Trophoblast cell (in vitro differentiated cells and primary cell): ENCODE data around the gene KL.

Source experiments
- DNase-seq, 2 donors: peaks; one replicate each; pipeline ENCODE4 v3.0.0-alpha.2; 2016
- H2AFZ ChIP-seq: 2 replicates; pipeline ENCODE4 v1.6.1; 2013; ENCODE audit warnings: low read length, moderate library complexity, mild to moderate bottlenecking; ENCODE audit not compliant: insufficient read depth, poor library complexity
- H2AK5ac ChIP-seq: 2 replicates; pipeline ENCODE4 v1.6.1; 2013; ENCODE audit warnings: mild to moderate bottlenecking, low read length
- H2BK120ac ChIP-seq: 2 replicates; pipeline ENCODE4 v1.6.1; 2013; ENCODE audit warnings: low read length, mild to moderate bottlenecking, moderate library complexity; ENCODE audit not compliant: insufficient read depth, poor library complexity
- H2BK12ac ChIP-seq: 2 replicates; pipeline ENCODE4 v1.6.1; 2013; ENCODE audit warnings: mild to moderate bottlenecking, low read length, moderate library complexity
- H2BK5ac ChIP-seq: 2 replicates; pipeline ENCODE4 v1.6.1; 2013; ENCODE audit warnings: low read length, low read depth, moderate library complexity, mild to moderate bottlenecking; ENCODE audit not compliant: poor library complexity
- H3K14ac ChIP-seq: 2 replicates; pipeline ENCODE4 v1.6.1; 2013; ENCODE audit warnings: mild to moderate bottlenecking, low read length
- H3K18ac ChIP-seq: 2 replicates; pipeline ENCODE4 v1.6.1; 2013; ENCODE audit warnings: mild to moderate bottlenecking, low read length
- H3K23ac ChIP-seq: 2 replicates; pipeline ENCODE4 v1.6.1; 2013; ENCODE audit warnings: low read length
- H3K27ac ChIP-seq: 2 replicates; pipeline ENCODE4 v1.5.1; 2013; ENCODE audit warnings: low read depth, mild to moderate bottlenecking, inconsistent platforms, low read length, moderate library complexity
- H3K27me3 ChIP-seq: 2 replicates; pipeline ENCODE4 v1.6.1; 2013; ENCODE audit warnings: inconsistent platforms, mild to moderate bottlenecking, low read length, moderate library complexity; ENCODE audit not compliant: insufficient read depth
- H3K36me3 ChIP-seq, 2 experiments: 1 replicate in 1 of 2; 2 replicates in 1 of 2; pipeline ENCODE4 v1.6.1; 2013; ENCODE audit warnings: low read length in 2 of 2, mild to moderate bottlenecking in 2 of 2, moderate library complexity in 1 of 2; ENCODE audit not compliant: insufficient read depth in 2 of 2, control insufficient read depth in 1 of 2
- H3K4ac ChIP-seq: 2 replicates; pipeline ENCODE4 v1.6.1; 2013; ENCODE audit warnings: low read depth, mild to moderate bottlenecking, low read length, moderate library complexity
- H3K4me1 ChIP-seq, 2 experiments: 1 replicate in 1 of 2; 2 replicates in 1 of 2; pipeline ENCODE4 v1.6.1; 2013; ENCODE audit warnings: low read length in 2 of 2, mild to moderate bottlenecking in 2 of 2, moderate library complexity in 1 of 2; ENCODE audit not compliant: insufficient read depth in 2 of 2, control insufficient read depth in 1 of 2
- H3K4me2 ChIP-seq: 2 replicates; pipeline ENCODE4 v1.6.1; 2013; ENCODE audit warnings: inconsistent platforms, mild to moderate bottlenecking, low read length, moderate library complexity
- H3K4me3 ChIP-seq: 2 replicates; pipeline ENCODE4 v1.5.1; 2013; ENCODE audit warnings: mild to moderate bottlenecking, low read depth, low read length, inconsistent platforms
- H3K79me1 ChIP-seq: one replicate; pipeline ENCODE4 v1.6.1; 2013; ENCODE audit warnings: low read length
- H3K79me2 ChIP-seq: 2 replicates; pipeline ENCODE4 v1.6.1; 2013; ENCODE audit warnings: low read length, mild to moderate bottlenecking; ENCODE audit not compliant: control insufficient read depth, insufficient read depth, poor library complexity
- H3K9ac ChIP-seq: 2 replicates; pipeline ENCODE4 v1.6.1; 2013; ENCODE audit warnings: mild to moderate bottlenecking, low read length
- H3K9me3 ChIP-seq: 2 replicates; pipeline ENCODE4 v1.6.1; 2013; ENCODE audit warnings: low read depth, mild to moderate bottlenecking, control low read depth, inconsistent platforms, low read length; ENCODE audit not compliant: insufficient read depth
- H4K12ac ChIP-seq: 2 replicates; pipeline ENCODE4 v1.6.1; 2013; ENCODE audit warnings: low read depth, mild to moderate bottlenecking, low read length, moderate library complexity
- H4K8ac ChIP-seq: 2 replicates; pipeline ENCODE4 v1.6.1; 2013; ENCODE audit warnings: low read depth, mild to moderate bottlenecking, low read length, moderate library complexity
- H4K91ac ChIP-seq: one replicate; pipeline ENCODE4 v1.6.1; 2013; ENCODE audit warnings: low read depth, mild to moderate bottlenecking, low read length, moderate library complexity
- WGBS: extraction: QIAGEN DNeasy Blood & Tissue Kit; methylation state at CpG from one replicate; pipeline ENCODE4 v1.1.7; 2013; ENCODE audit warnings: missing lambda C conversion rate; ENCODE audit not compliant: insufficient read length, insufficient coverage; ENCODE audit errors: extremely low coverage; 5-methylcytosine and 5-hydroxymethylcytosine counted together

Gene KL

DNA sequence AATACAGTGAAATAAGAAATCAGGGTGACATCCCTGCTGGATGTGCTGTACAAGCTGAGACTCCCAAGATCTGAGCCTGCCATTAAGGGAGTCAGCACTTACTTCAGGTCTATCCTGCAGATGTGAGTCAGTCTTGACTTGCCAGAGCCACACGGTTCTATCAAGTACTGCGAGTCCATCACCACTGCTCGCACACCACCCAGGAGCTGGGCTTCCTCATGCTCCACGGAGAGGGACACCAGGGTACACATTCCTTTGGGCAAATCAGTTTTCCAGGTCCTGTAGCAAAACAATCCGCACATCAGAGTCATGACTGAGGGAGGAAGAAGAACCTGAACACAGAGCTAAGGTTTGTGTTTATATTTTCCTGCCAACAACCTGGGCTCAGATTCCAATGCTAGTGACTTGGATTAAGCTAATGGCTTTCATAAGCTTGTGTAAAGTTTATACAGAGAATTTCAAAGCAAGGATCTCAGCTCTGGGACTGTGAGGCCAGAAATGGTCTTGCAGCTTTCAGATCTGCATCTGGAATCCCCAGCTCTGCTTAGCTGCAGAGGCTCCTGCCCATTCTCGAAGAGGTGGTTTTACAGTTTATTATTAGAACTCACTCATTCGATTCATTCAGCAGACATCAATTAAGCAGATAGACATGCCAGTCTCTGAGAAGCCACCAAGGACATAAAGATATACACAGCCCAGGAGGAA is 90.6 kb downstream of the KL start:
- Histone ChIP-seq H3K36me3 (peaks cover 11 to 23% of the 10 kb centered on the region in 2 experiments), H2AFZ (no peak overlapping the region), H2AK5ac (no peak overlapping the region), H2BK120ac (no peak overlapping the region), H3K9me3 (no peaks in the 10 kb centered on the region), H4K8ac (no peak overlapping the region), H2BK5ac (no peak overlapping the region), H3K23ac (no peak overlapping the region), H3K4me3 (no peak overlapping the region), H3K4me1 (no peaks in the 10 kb centered on the region), H2BK12ac (no peak overlapping the region), H4K12ac (no peak overlapping the region), H3K79me2 (no peaks in the 10 kb centered on the region), H3K18ac (no peak overlapping the region), H3K9ac (no peak overlapping the region), H3K4ac (no peak overlapping the region), H3K79me1 (no peaks in the 10 kb centered on the region), H3K14ac (no peak overlapping the region), H3K27me3 (no peaks in the 10 kb centered on the region), H4K91ac (no peak overlapping the region), H3K27ac (no peak overlapping the region), H3K4me2 (no peak overlapping the region)
- no peak for DNase-seq
- WGBS = no CpG with 5 or more reads among the region's 7 CpGs

DNA sequence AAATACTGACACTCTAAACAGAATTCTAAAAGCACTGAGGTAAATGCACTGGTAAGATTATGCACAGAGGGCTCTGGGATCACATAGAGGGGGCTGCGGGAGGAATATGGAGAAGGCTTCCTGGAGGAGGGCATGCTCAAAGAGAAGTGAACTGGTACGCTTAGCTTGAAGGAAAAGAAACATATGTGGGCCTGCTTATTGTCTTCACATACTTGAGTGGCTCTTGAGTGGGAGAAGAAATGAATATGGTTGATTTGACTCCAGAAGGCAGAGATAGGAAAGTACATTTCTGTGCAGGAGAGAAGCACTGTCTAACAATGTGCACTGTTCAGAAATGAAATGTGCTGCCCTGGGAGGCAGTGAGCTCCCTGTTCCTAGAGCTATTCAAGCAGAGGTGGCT is 91.1 kb downstream of the KL start:
- no CpG with 5 or more reads among the region's 2 CpGs for WGBS

DNA sequence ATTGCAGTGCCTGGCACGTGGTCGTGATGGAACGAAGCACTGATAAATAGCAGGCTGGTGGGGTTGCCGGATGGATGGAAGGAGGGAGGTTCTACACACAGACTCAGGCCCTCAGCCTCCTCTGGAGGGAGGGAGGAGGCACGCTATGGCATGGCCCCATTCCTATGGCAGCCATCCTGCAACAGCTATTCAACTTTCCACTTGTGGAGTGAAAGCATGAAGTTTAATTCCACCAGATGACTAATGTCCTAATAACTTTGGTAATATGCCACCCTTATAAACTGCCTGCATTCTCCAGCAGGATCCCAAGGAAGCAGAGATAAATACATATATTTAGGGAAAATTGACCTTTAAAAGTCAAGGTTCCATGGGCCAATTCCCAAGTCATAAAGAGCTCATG is 92.4 kb downstream of the KL start:
- no peak overlapping the region for H3K9ac ChIP-seq
- no peak overlapping the region for H2AK5ac ChIP-seq
- no peak overlapping the region for H2BK5ac ChIP-seq
- H3K9me3 ChIP-seq = no peaks in the 10 kb centered on the region
- H3K27me3 ChIP-seq = no peaks in the 10 kb centered on the region
- no peak overlapping the region for H4K12ac ChIP-seq
- WGBS = no CpG with 5 or more reads among the region's 5 CpGs
- no peaks in the 10 kb centered on the region for H3K79me2 ChIP-seq
- no peak overlapping the region for H4K8ac ChIP-seq
- H2BK12ac ChIP-seq = no peak overlapping the region
- no peak overlapping the region for H3K4me3 ChIP-seq
- no peak overlapping the region for H3K4ac ChIP-seq
- H3K79me1 ChIP-seq = no peaks in the 10 kb centered on the region
- H4K91ac ChIP-seq = no peak overlapping the region
- peaks cover 4 to 6% of the 10 kb centered on the region in 2 experiments for H3K4me1 ChIP-seq
- DNase-seq = no peak
- peaks cover 17 to 30% of the 10 kb centered on the region in 2 experiments for H3K36me3 ChIP-seq
- no peak overlapping the region for H3K27ac ChIP-seq
- no peak overlapping the region for H3K14ac ChIP-seq
- no peak overlapping the region for H2AFZ ChIP-seq
- no peak overlapping the region for H3K23ac ChIP-seq
- H2BK120ac ChIP-seq = no peak overlapping the region
- no peak overlapping the region for H3K4me2 ChIP-seq
- H3K18ac ChIP-seq = no peak overlapping the region

More for the DNA sequence above, 91.1 kb downstream of the KL start:
- H3K9ac ChIP-seq = no peak overlapping the region
- H2BK12ac ChIP-seq = no peak overlapping the region
- H3K14ac ChIP-seq = no peak overlapping the region
- no peak overlapping the region for H3K27ac ChIP-seq
- no peak overlapping the region for H4K8ac ChIP-seq
- no peaks in the 10 kb centered on the region for H3K27me3 ChIP-seq
- no peaks in the 10 kb centered on the region for H3K79me1 ChIP-seq
- no peak overlapping the region for H4K12ac ChIP-seq
- H2BK5ac ChIP-seq = no peak overlapping the region
- no peak overlapping the region for H2BK120ac ChIP-seq
- H4K91ac ChIP-seq = no peak overlapping the region
- no peak overlapping the region for H3K23ac ChIP-seq
- H3K36me3 ChIP-seq = peaks cover 11 to 23% of the 10 kb centered on the region in 2 experiments
- no peak overlapping the region for H3K18ac ChIP-seq
- no peak overlapping the region for H2AFZ ChIP-seq
- no peaks in the 10 kb centered on the region for H3K79me2 ChIP-seq
- no peak overlapping the region for H3K4me3 ChIP-seq
- no peaks in the 10 kb centered on the region for H3K4me1 ChIP-seq
- H3K4ac ChIP-seq = no peak overlapping the region
- H3K4me2 ChIP-seq = no peak overlapping the region
- no peak for DNase-seq
- no peak overlapping the region for H2AK5ac ChIP-seq
- H3K9me3 ChIP-seq = no peaks in the 10 kb centered on the region

DNA sequence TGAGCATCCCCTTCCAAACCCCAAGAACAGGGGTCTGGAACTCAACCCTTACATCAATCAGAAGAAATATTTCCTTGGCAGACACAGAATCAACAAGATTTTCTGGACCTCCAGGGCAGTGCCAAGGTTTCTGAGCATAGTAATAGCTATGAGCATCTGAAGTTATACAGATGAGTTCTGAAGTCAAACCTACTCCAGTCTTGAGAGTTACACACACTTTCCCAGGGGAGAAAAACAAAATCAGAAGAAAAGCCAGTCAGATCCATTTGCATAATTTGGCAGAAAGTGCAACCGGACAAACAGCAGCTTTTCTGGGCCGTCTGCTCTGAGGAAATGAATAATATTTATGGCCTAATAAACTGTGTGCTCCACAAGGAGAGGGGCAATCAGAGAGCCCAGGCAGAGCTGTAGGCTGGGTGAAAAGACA is 93.1 kb downstream of the KL start:
- no peak overlapping the region for H3K4ac ChIP-seq
- WGBS = no CpG with 5 or more reads among the region's 2 CpGs

More for the DNA sequence above, 93.1 kb downstream of the KL start:
- H3K27ac ChIP-seq = no peak overlapping the region
- H3K79me1 ChIP-seq = no peaks in the 10 kb centered on the region
- no peak overlapping the region for H2BK5ac ChIP-seq
- no peak overlapping the region for H3K4me2 ChIP-seq
- H2BK120ac ChIP-seq = no peak overlapping the region
- H2AFZ ChIP-seq = no peak overlapping the region
- no peak overlapping the region for H2BK12ac ChIP-seq
- H3K9ac ChIP-seq = no peak overlapping the region
- H3K18ac ChIP-seq = no peak overlapping the region
- no peaks in the 10 kb centered on the region for H3K79me2 ChIP-seq
- peaks cover 20 to 32% of the 10 kb centered on the region in 2 experiments for H3K36me3 ChIP-seq
- H2AK5ac ChIP-seq = no peak overlapping the region
- no peak overlapping the region for H3K23ac ChIP-seq
- H3K4me1 ChIP-seq = peaks cover 4 to 6% of the 10 kb centered on the region in 2 experiments
- no peak overlapping the region for H4K91ac ChIP-seq
- no peak overlapping the region for H3K4me3 ChIP-seq
- no peak overlapping the region for H4K8ac ChIP-seq
- no peaks in the 10 kb centered on the region for H3K27me3 ChIP-seq
- no peak overlapping the region for H3K14ac ChIP-seq
- H4K12ac ChIP-seq = no peak overlapping the region
- no peaks in the 10 kb centered on the region for H3K9me3 ChIP-seq
- no peak for DNase-seq
